Lower lobe of right lung (tissue), 2 donors: ENCODE data around the gene DPP6. TPM values are rescaled to one million over a fixed set of nuclear protein-coding genes. Genes with fewer than 3 reads are reported as not detected.

Experiments used
- ATAC-seq, 2 donors: fragments of 200-7000 bp; cut with Tn5 transposase; one replicate each; pipeline ENCODE4 v1.9.1; 2020 to 2022; ENCODE audit warnings: mild to moderate bottlenecking in 2 of 2, moderate library complexity in 2 of 2
- DNase-seq: peaks from one replicate; pipeline ENCODE4 v3.0.0-alpha.2; 2020
- H3K27ac ChIP-seq: fragments of 200-600 bp; one replicate; pipeline ENCODE4 v1.8.0; 2022
- H3K27me3 ChIP-seq: fragments of 200-600 bp; one replicate; pipeline ENCODE4 v1.8.0; 2022; ENCODE audit warnings: low read depth
- H3K36me3 ChIP-seq: fragments of 200-600 bp; one replicate; pipeline ENCODE4 v1.8.0; 2022; ENCODE audit warnings: mild to moderate bottlenecking
- H3K4me1 ChIP-seq: fragments of 200-600 bp; one replicate; pipeline ENCODE4 v1.8.0; 2022
- H3K4me3 ChIP-seq: fragments of 200-600 bp; one replicate; pipeline ENCODE4 v1.8.0; 2022; ENCODE audit warnings: mild to moderate bottlenecking
- H3K9me3 ChIP-seq: fragments of 200-600 bp; one replicate; pipeline ENCODE4 v1.8.0; 2022
- CTCF ChIP-seq: fragments of 200-600 bp; IDR thresholded peaks from one replicate; pipeline ENCODE4 v1.8.0; 2022; ENCODE audit warnings: antibody characterized with exemption, mild to moderate bottlenecking
- intact Hi-C: fragments of 100-400 bp; cut with DNase I; formaldehyde crosslinking; loops from one replicate; pipeline ENCODE4 v1.11.0; 2022
- total RNA-seq: library from RNA; stranded (reverse); fragmentation: NEBNext Ultra II Directional; extraction: Animal tissue kit (Norgen Biotek cat#: 25700); gene quantifications from one replicate; pipeline ENCODE4 v1.2.1, GENCODE V29; 2021
- donor health status: DM: no; HTN: yes; CAD: no; lungs with severe emphysema.

DPP6 gene
- total RNA-seq, 1 donor from 2014 or later: 0.71 TPM

GRCh38 chr7:154774303-154774969, 722.2 kb downstream of the DPP6 start:
- ATAC-seq (no peak), DNase-seq (no peak)
- no peaks in the 10 kb centered on the region for H3K27me3 ChIP-seq
- H3K36me3 ChIP-seq: no peaks in the 10 kb centered on the region
- intact Hi-C loops: no loop called here
- H3K9me3 ChIP-seq: no peaks in the 10 kb centered on the region
- no peak for TF ChIP-seq CTCF
- H3K4me1 ChIP-seq: no peaks in the 10 kb centered on the region
- no peak overlapping the region for H3K4me3 ChIP-seq
- no peak overlapping the region for H3K27ac ChIP-seq

GRCh38 chr7:154775681-154776080, 723.5 kb downstream of the DPP6 start:
- TF ChIP-seq CTCF: no peak
- H3K27ac ChIP-seq: no peak overlapping the region
- DNase-seq (no peak), ATAC-seq (peak in 1 of 2 donors; percentile 15)
- H3K36me3 ChIP-seq: no peaks in the 10 kb centered on the region
- no peaks in the 10 kb centered on the region for H3K9me3 ChIP-seq
- H3K27me3 ChIP-seq: no peaks in the 10 kb centered on the region
- H3K4me3 ChIP-seq: no peak overlapping the region
- intact Hi-C loops: no loop called here
- H3K4me1 ChIP-seq: no peaks in the 10 kb centered on the region

- Histone ChIP-seq H3K9me3 (no peaks in the 10 kb centered on the region), H3K27me3 (no peaks in the 10 kb centered on the region), H3K27ac (no peak overlapping the region), H3K4me1 (no peaks in the 10 kb centered on the region), H3K36me3 (no peaks in the 10 kb centered on the region), H3K4me3 (no peak overlapping the region)
- TF ChIP-seq CTCF: no peak
- no peak for DNase-seq
- intact Hi-C loops: no loop called here
- ATAC-seq: no peak
Measured at GRCh38 chr7:154776350-154776749, 724.2 kb downstream of the DPP6 start.

GRCh38 chr7:154777023-154777422, 724.8 kb downstream of the DPP6 start:
- Histone ChIP-seq H3K36me3 (no peaks in the 10 kb centered on the region), H3K27me3 (no peaks in the 10 kb centered on the region), H3K4me1 (no peaks in the 10 kb centered on the region), H3K27ac (no peak overlapping the region), H3K4me3 (no peak overlapping the region), H3K9me3 (no peaks in the 10 kb centered on the region)
- intact Hi-C loops: no loop called here
- ATAC-seq (peak in 1 of 2 donors; percentile 34), DNase-seq (no peak)
- TF ChIP-seq CTCF: no peak

- DNase-seq: no peak
- TF ChIP-seq CTCF: no peak
Measured at GRCh38 chr7:154777489-154777888, 725.3 kb downstream of the DPP6 start.

More at GRCh38 chr7:154777489-154777888, 725.3 kb downstream of the DPP6 start:
- no peak for ATAC-seq
- Histone ChIP-seq H3K27ac (no peak overlapping the region), H3K4me1 (no peaks in the 10 kb centered on the region), H3K4me3 (no peak overlapping the region), H3K9me3 (no peaks in the 10 kb centered on the region), H3K36me3 (no peaks in the 10 kb centered on the region), H3K27me3 (no peaks in the 10 kb centered on the region)
- intact Hi-C loops: no loop called here
